CD4-positive, alpha-beta T cell treated with Interleukin-12 subunit alpha and Interleukin-12 subunit beta, for 1 hour (primary cell): Measurements from ENCODE around the gene SAMMSON.

Source experiments
- DNase-seq: peaks from one replicate; pipeline ENCODE4 v3.0.0-alpha.2; 2020

The SAMMSON gene

GRCh38 chr3:70095260-70095659, 95.7 kb downstream of the SAMMSON start:
- DNase-seq: no peak

GRCh38 chr3:70096376-70097066, 97.0 kb downstream of the SAMMSON start:
- DNase-seq: no peak

GRCh38 chr3:70097084-70097483, 97.6 kb downstream of the SAMMSON start:
- no peak for DNase-seq

GRCh38 chr3:70108072-70108471, 108.5 kb downstream of the SAMMSON start:
- DNase-seq: no peak

GRCh38 chr3:70108546-70108945, 109.0 kb downstream of the SAMMSON start:
- no peak for DNase-seq

- no peak for DNase-seq
Measured at GRCh38 chr3:70110066-70110465, 110.5 kb downstream of the SAMMSON start.

- DNase-seq: no peak
Measured at GRCh38 chr3:70111411-70111810, 111.9 kb downstream of the SAMMSON start.

GRCh38 chr3:70112751-70113150, 113.2 kb downstream of the SAMMSON start:
- no peak for DNase-seq

- no peak for DNase-seq
Measured at GRCh38 chr3:70114431-70114830, 114.9 kb downstream of the SAMMSON start.

GRCh38 chr3:70119879-70120278, 120.3 kb downstream of the SAMMSON start:
- no peak for DNase-seq
